DND-41 (cell line): Measurements from ENCODE around the gene MSRB3.

ENCODE experiments used
- ATAC-seq: fragments of 200-7000 bp; cut with Tn5 transposase; 3 replicates; pipeline ENCODE4 v1.9.1; 2021; ENCODE audit warnings: low read depth; ENCODE audit not compliant: insufficient read depth
- DNase-seq: peaks from one replicate; pipeline ENCODE4 v3.0.0-alpha.2; 2020
- H2AFZ ChIP-seq: 2 replicates; pipeline ENCODE4 v1.6.0; 2012; ENCODE audit warnings: low read depth, low read length
- H3K27ac ChIP-seq: 2 replicates; pipeline ENCODE4 v1.5.1; 2012; ENCODE audit warnings: low read length, inconsistent platforms
- H3K27me3 ChIP-seq: fragments of 200-600 bp; sonication (generic); 2 replicates; pipeline ENCODE4 v1.6.0; 2012; ENCODE audit warnings: low read length, mild to moderate bottlenecking, inconsistent platforms; ENCODE audit not compliant: insufficient read depth, poor library complexity
- H3K36me3 ChIP-seq: 2 replicates; pipeline ENCODE4 v1.5.1; 2012; ENCODE audit warnings: low read length, inconsistent platforms; ENCODE audit not compliant: insufficient read depth
- H3K4me1 ChIP-seq: 2 replicates; pipeline ENCODE4 v1.5.1; 2012; ENCODE audit warnings: mild to moderate bottlenecking, low read length; ENCODE audit not compliant: insufficient read depth
- H3K4me2 ChIP-seq: 2 replicates; pipeline ENCODE4 v1.6.0; 2012; ENCODE audit warnings: mild to moderate bottlenecking, moderate library complexity, low read length, inconsistent platforms; ENCODE audit not compliant: insufficient read depth
- H3K4me3 ChIP-seq, 2 experiments: fragments of 200-600 bp in 1 of 2; shearing (Covaris generic) in 1 of 2; 2 replicates each; pipeline ENCODE4 v1.5.1; 2012 to 2016; ENCODE audit warnings: inconsistent platforms in 2 of 2, low read length in 2 of 2, mild to moderate bottlenecking in 2 of 2, low read depth in 1 of 2, moderate library complexity in 1 of 2
- H3K79me2 ChIP-seq: 2 replicates; pipeline ENCODE4 v1.6.0; 2012; ENCODE audit warnings: low read length, inconsistent platforms; ENCODE audit not compliant: insufficient read depth
- H3K9ac ChIP-seq: 2 replicates; pipeline ENCODE4 v1.6.0; 2012; ENCODE audit warnings: low read depth, mild to moderate bottlenecking, inconsistent platforms, low read length, moderate library complexity
- H3K9me3 ChIP-seq: 2 replicates; pipeline ENCODE4 v1.5.1; 2012; ENCODE audit warnings: low read length, moderate library complexity, mild to moderate bottlenecking, inconsistent platforms; ENCODE audit not compliant: insufficient read depth, severe bottlenecking
- H4K20me1 ChIP-seq: 2 replicates; pipeline ENCODE4 v1.6.0; 2012; ENCODE audit warnings: low read length; ENCODE audit not compliant: insufficient read depth
- CTCF ChIP-seq: IDR thresholded peaks from 2 replicates; pipeline ENCODE4 v1.5.1; 2012; ENCODE audit warnings: borderline replicate concordance, low read length, moderate library complexity, mild to moderate bottlenecking; ENCODE audit not compliant: poor library complexity, severe bottlenecking; ENCODE audit errors: extremely low read depth
- EZH2 ChIP-seq: IDR thresholded peaks from 3 replicates; pipeline ENCODE4 v1.6.1; 2012; ENCODE audit warnings: borderline replicate concordance, low read depth, mild to moderate bottlenecking, moderate library complexity, low read length, inconsistent platforms; ENCODE audit not compliant: severe bottlenecking

MSRB3 gene

GRCh38 chr12:65252515-65252914 is 26.0 kb upstream of the MSRB3 start:
- H3K27me3 ChIP-seq = no peaks in the 10 kb centered on the region
- H3K9ac ChIP-seq = no peak overlapping the region
- H3K9me3 ChIP-seq = no peaks in the 10 kb centered on the region
- no peak for TF ChIP-seq CTCF
- no peak for TF ChIP-seq EZH2
- H4K20me1 ChIP-seq = no peaks in the 10 kb centered on the region
- H3K4me2 ChIP-seq = no peak overlapping the region
- no peaks in the 10 kb centered on the region for H3K4me1 ChIP-seq
- H2AFZ ChIP-seq = no peak overlapping the region
- peaks cover 2% of the 10 kb centered on the region; the same call in 1 of the 2 replicates for H3K36me3 ChIP-seq
- no peaks in the 10 kb centered on the region for H3K79me2 ChIP-seq
- no peak for DNase-seq
- H3K27ac ChIP-seq = no peak overlapping the region
- no peak for ATAC-seq
- no peak overlapping the region for H3K4me3 ChIP-seq

GRCh38 chr12:65257986-65258385 is 20.5 kb upstream of the MSRB3 start:
- TF ChIP-seq CTCF (no peak), EZH2 (no peak)
- Histone ChIP-seq H3K4me1 (no peaks in the 10 kb centered on the region), H3K4me2 (no peak overlapping the region), H3K4me3 (no peak overlapping the region), H2AFZ (no peak overlapping the region), H3K36me3 (no peaks in the 10 kb centered on the region), H3K9me3 (no peaks in the 10 kb centered on the region), H4K20me1 (no peaks in the 10 kb centered on the region), H3K27me3 (no peaks in the 10 kb centered on the region), H3K9ac (no peak overlapping the region), H3K79me2 (no peaks in the 10 kb centered on the region), H3K27ac (no peak overlapping the region)
- no peak for ATAC-seq
- no peak for DNase-seq

GRCh38 chr12:65259501-65259900 is 19.0 kb upstream of the MSRB3 start:
- no peak for TF ChIP-seq CTCF
- no peak for TF ChIP-seq EZH2
- Histone ChIP-seq H3K27ac (no peak overlapping the region), H3K79me2 (no peaks in the 10 kb centered on the region), H2AFZ (no peak overlapping the region), H3K4me3 (no peak overlapping the region), H4K20me1 (no peaks in the 10 kb centered on the region), H3K9ac (no peak overlapping the region), H3K4me2 (no peak overlapping the region), H3K4me1 (no peaks in the 10 kb centered on the region), H3K9me3 (no peaks in the 10 kb centered on the region), H3K27me3 (no peaks in the 10 kb centered on the region), H3K36me3 (no peaks in the 10 kb centered on the region)
- no peak for DNase-seq
- ATAC-seq = no peak

- no peak overlapping the region for H3K4me3 ChIP-seq
- TF ChIP-seq CTCF (no peak), EZH2 (no peak)
- no peaks in the 10 kb centered on the region for H3K79me2 ChIP-seq
- H3K27ac ChIP-seq = no peak overlapping the region
- H3K36me3 ChIP-seq = no peaks in the 10 kb centered on the region
- H4K20me1 ChIP-seq = no peaks in the 10 kb centered on the region
- no peaks in the 10 kb centered on the region for H3K27me3 ChIP-seq
- H3K9me3 ChIP-seq = no peaks in the 10 kb centered on the region
- DNase-seq = no peak
- H3K4me1 ChIP-seq = no peaks in the 10 kb centered on the region
- H2AFZ ChIP-seq = no peak overlapping the region
- H3K4me2 ChIP-seq = no peak overlapping the region
- ATAC-seq = no peak
- no peak overlapping the region for H3K9ac ChIP-seq
Observed at GRCh38 chr12:65263777-65264176, 14.7 kb upstream of the MSRB3 start.
